ENCODE data around the gene UCKL1.

Gene UCKL1

GRCh38 chr20:63951398-63952209 lies 4.6 kb downstream of the UCKL1 start:
- no peak for DNase-seq (ENCODE audit: low read depth)
- no peak overlapping the region for H3K4me3 ChIP-seq (ENCODE audit: low read length)

GRCh38 chr20:63950701-63951397 lies 5.4 kb downstream of the UCKL1 start:
- no peak overlapping the region for H3K4me3 ChIP-seq (ENCODE audit: low read length)
- no peak for DNase-seq (ENCODE audit: low read depth)
- TF ChIP-seq, protein P1, sequence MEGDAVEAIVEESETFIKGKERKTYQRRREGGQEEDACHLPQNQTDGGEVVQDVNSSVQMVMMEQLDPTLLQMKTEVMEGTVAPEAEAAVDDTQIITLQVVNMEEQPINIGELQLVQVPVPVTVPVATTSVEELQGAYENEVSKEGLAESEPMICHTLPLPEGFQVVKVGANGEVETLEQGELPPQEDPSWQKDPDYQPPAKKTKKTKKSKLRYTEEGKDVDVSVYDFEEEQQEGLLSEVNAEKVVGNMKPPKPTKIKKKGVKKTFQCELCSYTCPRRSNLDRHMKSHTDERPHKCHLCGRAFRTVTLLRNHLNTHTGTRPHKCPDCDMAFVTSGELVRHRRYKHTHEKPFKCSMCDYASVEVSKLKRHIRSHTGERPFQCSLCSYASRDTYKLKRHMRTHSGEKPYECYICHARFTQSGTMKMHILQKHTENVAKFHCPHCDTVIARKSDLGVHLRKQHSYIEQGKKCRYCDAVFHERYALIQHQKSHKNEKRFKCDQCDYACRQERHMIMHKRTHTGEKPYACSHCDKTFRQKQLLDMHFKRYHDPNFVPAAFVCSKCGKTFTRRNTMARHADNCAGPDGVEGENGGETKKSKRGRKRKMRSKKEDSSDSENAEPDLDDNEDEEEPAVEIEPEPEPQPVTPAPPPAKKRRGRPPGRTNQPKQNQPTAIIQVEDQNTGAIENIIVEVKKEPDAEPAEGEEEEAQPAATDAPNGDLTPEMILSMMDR (conservative IDR thresholded peaks at IDR 0.05; ENCODE audit: low read depth, low read length), result no peak

More at GRCh38 chr20:63951398-63952209, 4.6 kb downstream of the UCKL1 start:
- TF ChIP-seq, protein P1 (conservative IDR thresholded peaks at IDR 0.05; ENCODE audit: low read depth, low read length), result no peak

GRCh38 chr20:63947638-63948456 lies 8.4 kb downstream of the UCKL1 start:
- no peak overlapping the region for H3K4me3 ChIP-seq (ENCODE audit: low read length)
- no peak for DNase-seq (ENCODE audit: low read depth)
- TF ChIP-seq, protein P1 (conservative IDR thresholded peaks at IDR 0.05; ENCODE audit: low read depth, low read length), result no peak

DNA sequence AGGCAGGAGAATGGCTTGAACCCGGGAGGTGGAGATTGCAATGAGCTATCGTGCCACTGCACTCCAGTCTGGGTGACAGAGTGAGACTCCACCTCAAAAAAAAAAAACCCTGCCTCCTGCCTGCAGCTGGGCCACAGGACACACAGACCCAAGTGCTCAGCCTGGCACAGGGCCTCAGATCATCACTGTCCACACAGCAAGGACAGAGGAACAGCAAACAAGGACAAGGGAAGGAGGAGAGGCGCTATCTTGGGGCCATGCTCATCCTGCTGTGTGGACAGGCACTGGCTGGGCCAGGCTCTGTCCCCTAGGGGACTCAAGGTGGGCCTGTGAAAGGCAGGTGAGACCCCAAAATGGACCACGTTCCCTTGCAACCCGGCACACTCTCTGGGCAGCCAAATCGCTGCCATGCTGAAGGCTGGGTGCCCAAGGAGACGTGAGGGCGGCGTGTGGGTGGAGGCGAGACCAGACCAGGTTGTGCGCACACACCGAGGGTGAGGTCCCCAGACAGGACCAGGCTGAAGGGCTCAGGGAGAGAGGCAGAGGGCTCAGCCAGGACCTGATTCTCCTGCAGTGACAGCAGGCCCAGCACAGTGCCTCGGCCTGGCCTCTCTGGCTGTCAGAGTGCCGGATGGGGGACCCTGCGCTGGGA lies 9.1 kb downstream of the UCKL1 start:
- no peak for DNase-seq (ENCODE audit: low read depth)

DNA sequence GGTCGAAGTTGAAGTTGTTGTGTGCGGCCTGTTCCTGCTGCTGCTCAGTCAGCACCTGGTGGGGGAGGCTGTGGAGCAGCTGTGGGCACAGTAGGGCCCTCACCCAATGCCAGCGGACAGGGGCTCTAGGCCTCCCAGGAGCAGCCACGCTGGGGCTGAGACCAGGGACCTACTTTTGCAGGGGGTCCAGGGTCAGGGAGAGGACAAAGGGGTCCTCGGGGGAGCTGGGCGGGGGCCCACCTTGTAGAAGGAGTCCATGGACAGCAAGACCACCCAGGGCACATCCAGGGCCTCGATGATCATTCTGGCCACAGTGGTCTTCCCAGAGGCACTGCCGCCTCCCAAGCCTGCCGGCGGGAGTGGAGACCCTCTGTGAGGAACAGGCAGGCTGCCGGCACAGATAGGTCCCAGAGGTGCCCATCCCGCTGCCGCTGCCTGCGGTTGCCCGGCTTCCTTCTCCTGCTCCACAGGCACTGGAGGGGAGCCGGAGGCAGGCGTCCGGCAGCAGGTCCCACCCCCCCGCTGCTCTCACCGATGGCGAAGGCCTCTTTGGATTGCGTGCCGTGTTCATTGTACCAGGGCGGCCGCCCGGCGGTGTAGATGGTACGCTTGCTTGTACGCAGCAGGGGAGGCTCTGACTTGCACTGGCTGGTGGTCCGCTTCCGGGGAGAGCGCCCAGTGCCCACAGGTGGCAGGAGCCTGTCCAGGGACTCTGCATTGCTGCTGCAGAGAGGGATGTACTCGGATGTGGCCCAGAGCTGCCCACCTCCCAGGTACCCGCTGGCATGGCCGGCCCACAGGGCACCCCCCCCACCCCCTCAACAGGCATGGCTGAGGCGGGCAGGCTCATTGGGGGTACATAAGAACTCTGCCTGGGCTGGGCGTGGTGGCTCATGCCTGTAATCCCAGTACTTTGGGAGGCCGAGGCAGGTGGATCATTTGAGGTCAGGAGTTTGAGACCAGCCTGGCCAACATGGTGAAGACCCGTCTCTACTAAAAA lies 10.0 kb downstream of the UCKL1 start:
- TF ChIP-seq, protein P1 (conservative IDR thresholded peaks at IDR 0.05; ENCODE audit: low read depth, low read length), result no peak
- no peak for DNase-seq (ENCODE audit: low read depth)
- no peak overlapping the region for H3K4me3 ChIP-seq (ENCODE audit: low read length)

More for the DNA sequence above, 9.1 kb downstream of the UCKL1 start:
- TF ChIP-seq, protein P1 (conservative IDR thresholded peaks at IDR 0.05; ENCODE audit: low read depth, low read length), result no peak
- H3K4me3 ChIP-seq (ENCODE audit: low read length), result no peak overlapping the region
